H9 (cell line): ENCODE results near the gene TENM3. TPM values are rescaled to one million over a fixed set of nuclear protein-coding genes. Genes with fewer than 3 reads are reported as not detected.

Experiments
- DNase-seq: peaks from one replicate; pipeline ENCODE4 v3.0.0-alpha.2; 2017
- H2AFZ ChIP-seq: one replicate; pipeline ENCODE4 v1.6.1; 2013; ENCODE audit warnings: mild to moderate bottlenecking, low read length, control low read depth, moderate library complexity
- H2AK5ac ChIP-seq: 2 replicates; pipeline ENCODE4 v1.6.1; 2013; ENCODE audit warnings: low read length, control low read depth, mixed read lengths; ENCODE audit not compliant: insufficient read length
- H2BK120ac ChIP-seq: one replicate; pipeline ENCODE4 v1.6.1; 2013; ENCODE audit warnings: low read depth, mild to moderate bottlenecking, low read length, control low read depth, inconsistent platforms; ENCODE audit not compliant: poor library complexity, severe bottlenecking
- H2BK12ac ChIP-seq: 2 replicates; pipeline ENCODE4 v1.6.1; 2013; ENCODE audit warnings: low read length, control low read depth, mixed read lengths, low read depth; ENCODE audit not compliant: insufficient read length
- H2BK15ac ChIP-seq: 2 replicates; pipeline ENCODE4 v1.6.1; 2013; ENCODE audit warnings: low read depth, low read length, control low read depth
- H2BK20ac ChIP-seq: one replicate; pipeline ENCODE4 v1.6.1; 2013; ENCODE audit warnings: low read depth, mild to moderate bottlenecking, low read length, control low read depth, inconsistent platforms; ENCODE audit not compliant: poor library complexity, severe bottlenecking
- H2BK5ac ChIP-seq: 2 replicates; pipeline ENCODE4 v1.6.1; 2013; ENCODE audit warnings: low read length, control low read depth, mixed read lengths; ENCODE audit not compliant: insufficient read length
- H3K14ac ChIP-seq: 2 replicates; pipeline ENCODE4 v1.6.1; 2013; ENCODE audit warnings: low read length, control low read depth; ENCODE audit not compliant: insufficient read depth
- H3K18ac ChIP-seq: 2 replicates; pipeline ENCODE4 v1.6.1; 2013; ENCODE audit warnings: low read depth, mild to moderate bottlenecking, mixed read lengths, low read length, control low read depth; ENCODE audit not compliant: insufficient read length
- H3K23ac ChIP-seq: 2 replicates; pipeline ENCODE4 v1.6.1; 2013; ENCODE audit warnings: low read length, control low read depth, mixed read lengths, low read depth; ENCODE audit not compliant: insufficient read length
- H3K23me2 ChIP-seq: 2 replicates; pipeline ENCODE4 v1.6.1; 2013; ENCODE audit warnings: low read depth, mild to moderate bottlenecking, mixed read lengths, low read length, control low read depth; ENCODE audit not compliant: insufficient read length, poor library complexity, severe bottlenecking
- H3K27ac ChIP-seq: 2 replicates; pipeline ENCODE4 v1.5.1; 2013; ENCODE audit warnings: low read length, control low read depth, mixed read lengths, low read depth; ENCODE audit not compliant: insufficient read length
- H3K27me3 ChIP-seq: 2 replicates; pipeline ENCODE4 v1.6.1; 2013; ENCODE audit warnings: low read length, control low read depth, inconsistent platforms; ENCODE audit not compliant: insufficient read depth
- H3K4ac ChIP-seq: 2 replicates; pipeline ENCODE4 v1.6.1; 2013; ENCODE audit warnings: low read depth, mild to moderate bottlenecking, control low read depth, inconsistent platforms, low read length, moderate library complexity
- H3K4me1 ChIP-seq: 2 replicates; pipeline ENCODE4 v1.6.1; 2013; ENCODE audit warnings: low read length, control low read depth, inconsistent platforms; ENCODE audit not compliant: insufficient read depth
- H3K4me2 ChIP-seq: 2 replicates; pipeline ENCODE4 v1.6.1; 2013; ENCODE audit warnings: low read length, control low read depth, mixed read lengths; ENCODE audit not compliant: insufficient read length, insufficient read depth
- H3K56ac ChIP-seq: 2 replicates; pipeline ENCODE4 v1.6.1; 2013; ENCODE audit warnings: low read depth, mild to moderate bottlenecking, mixed read lengths, low read length, control low read depth; ENCODE audit not compliant: insufficient read length
- H3K79me1 ChIP-seq: 2 replicates; pipeline ENCODE4 v1.6.1; 2013; ENCODE audit warnings: low read depth, mild to moderate bottlenecking, moderate library complexity, low read length, control low read depth, inconsistent platforms; ENCODE audit not compliant: insufficient read depth, poor library complexity, severe bottlenecking
- H3K79me2 ChIP-seq: 2 replicates; pipeline ENCODE4 v1.6.1; 2013; ENCODE audit warnings: low read length, control low read depth, inconsistent platforms; ENCODE audit not compliant: insufficient read depth
- H3K9ac ChIP-seq: 2 replicates; pipeline ENCODE4 v1.6.1; 2013; ENCODE audit warnings: low read length, control low read depth, mixed read lengths; ENCODE audit not compliant: insufficient read length; ENCODE audit errors: extremely low read depth
- H3K9me3 ChIP-seq: one replicate; pipeline ENCODE4 v1.6.1; 2013; ENCODE audit warnings: low read depth, low read length, inconsistent platforms; ENCODE audit not compliant: control insufficient read depth
- H3T11ph ChIP-seq: one replicate; pipeline ENCODE4 v1.6.1; 2013; ENCODE audit warnings: mild to moderate bottlenecking, low read length, control low read depth, inconsistent platforms
- H4K20me1 ChIP-seq: one replicate; pipeline ENCODE4 v1.6.1; 2013; ENCODE audit not compliant: control insufficient read depth, insufficient read length, insufficient read depth
- H4K5ac ChIP-seq: 2 replicates; pipeline ENCODE4 v1.6.1; 2013; ENCODE audit warnings: low read depth, mild to moderate bottlenecking, mixed read lengths, low read length, control low read depth; ENCODE audit not compliant: insufficient read length
- H4K8ac ChIP-seq: replicated peaks from 2 replicates; pipeline ENCODE4 v1.6.1; 2013; ENCODE audit warnings: low read length, control low read depth, mixed read lengths, low read depth; ENCODE audit not compliant: insufficient read length
- H4K91ac ChIP-seq: 2 replicates; pipeline ENCODE4 v1.6.1; 2013; ENCODE audit warnings: low read depth, mild to moderate bottlenecking, moderate library complexity, mixed read lengths, low read length, control low read depth; ENCODE audit not compliant: insufficient read length
- H3K27ac Mint-ChIP-seq, 3 experiments: 2 replicates in 2 of 3; 3 replicates in 1 of 3; pipeline ENCODE4 v1.8.0; 2020 to 2021; ENCODE audit warnings: mixed read lengths in 3 of 3, mild to moderate bottlenecking in 1 of 3, moderate library complexity in 1 of 3
- H3K27me3 Mint-ChIP-seq: 2 replicates; pipeline ENCODE4 v1.8.0; 2021; ENCODE audit warnings: low read depth, mild to moderate bottlenecking, moderate library complexity, mixed read lengths
- H3K36me3 Mint-ChIP-seq, 3 experiments: 2 replicates in 2 of 3; 3 replicates in 1 of 3; pipeline ENCODE4 v1.8.0; 2020 to 2021; ENCODE audit warnings: low read depth in 3 of 3, mixed read lengths in 3 of 3; ENCODE audit not compliant: insufficient read depth in 1 of 3
- H3K4me1 Mint-ChIP-seq, 2 experiments: 2 replicates each; pipeline ENCODE4 v1.8.0; 2020; ENCODE audit warnings: mixed read lengths in 2 of 2
- H3K4me3 Mint-ChIP-seq, 2 experiments: 2 replicates in 1 of 2; 3 replicates in 1 of 2; pipeline ENCODE4 v1.8.0; 2020 to 2021; ENCODE audit warnings: mild to moderate bottlenecking in 2 of 2, mixed read lengths in 2 of 2, moderate library complexity in 1 of 2
- H3K9me3 Mint-ChIP-seq, 2 experiments: 2 replicates in 1 of 2; 3 replicates in 1 of 2; pipeline ENCODE4 v1.8.0; 2020; ENCODE audit warnings: mild to moderate bottlenecking in 2 of 2, mixed read lengths in 2 of 2, moderate library complexity in 1 of 2
- WGBS: extraction: QIAGEN DNeasy Blood & Tissue Kit; methylation state at CpG from one replicate; pipeline ENCODE4 v1.1.7; 2013; ENCODE audit warnings: missing lambda C conversion rate, low lambda C conversion rate, mixed read lengths; ENCODE audit not compliant: insufficient read length; ENCODE audit errors: extremely low coverage; 5-methylcytosine and 5-hydroxymethylcytosine counted together
- total RNA-seq: library from RNA; stranded (reverse); gene quantifications from 2 replicates; pipeline ENCODE4 v1.2.1, GENCODE V29; 2021
- TF ChIP-seq, protein P1 (sequence below): fragments of 200-600 bp; sonication (generic); conservative IDR thresholded peaks from 3 replicates; pipeline ENCODE4 v1.8.0; 2021; ENCODE audit warnings: antibody characterized with exemption, mild to moderate bottlenecking

TENM3 gene
- total RNA-seq, 1 experiment from 2014 or later: 49.6 TPM

DNA sequence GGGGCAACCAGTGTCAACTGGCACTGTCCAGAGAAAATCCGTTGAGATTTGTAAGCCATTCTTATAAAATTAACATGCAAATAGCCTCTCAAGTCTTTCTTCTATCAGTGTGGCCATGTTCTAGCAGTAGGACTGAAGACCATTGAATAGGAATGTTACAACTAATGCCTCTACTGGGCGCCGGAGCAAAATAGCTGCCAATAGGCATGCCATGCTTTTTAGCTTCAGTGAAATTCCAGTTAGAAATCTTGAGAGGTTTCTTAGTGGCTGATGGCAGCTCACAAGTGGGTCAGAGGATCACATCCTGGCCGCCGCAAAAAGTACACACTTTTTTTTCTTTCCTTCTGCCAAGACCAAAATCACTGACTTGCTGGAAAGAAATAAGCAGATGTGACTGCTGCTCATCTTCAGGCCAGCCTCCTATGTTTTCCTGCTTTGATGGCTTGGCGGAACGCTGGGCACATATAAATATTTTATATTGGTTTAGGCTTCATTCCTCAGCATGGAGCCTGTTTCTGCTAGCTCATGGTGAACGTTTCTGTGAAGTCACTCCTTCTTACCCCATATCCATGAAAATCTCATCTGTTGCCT lies 293.1 kb downstream of the TENM3 start:
- DNase-seq: no peak
- Histone ChIP-seq H2AFZ (no peak overlapping the region), H3K23me2 (no peaks in the 10 kb centered on the region), H3K56ac (no peak overlapping the region), H3K27me3 (no peaks in the 10 kb centered on the region), H2BK15ac (no peak overlapping the region), H3T11ph (no peak overlapping the region), H4K20me1 (no peaks in the 10 kb centered on the region), H3K9ac (peak overlapping the region; percentile 8), H2BK12ac (no peak overlapping the region), H3K4me1 (peaks cover 11% of the 10 kb centered on the region; the same call in 1 of the 2 replicates), H4K91ac (no peak overlapping the region), H3K23ac (no peak overlapping the region), H2BK5ac (no peak overlapping the region), H4K8ac (no peak overlapping the region), H3K4me2 (no peak overlapping the region), H3K27ac (peak overlapping the region; percentile 0), H3K9me3 (no peaks in the 10 kb centered on the region), H3K18ac (no peak overlapping the region), H2BK20ac (no peak overlapping the region), H3K4ac (no peak overlapping the region), H4K5ac (no peak overlapping the region), H3K14ac (no peak overlapping the region), H3K79me1 (no peaks in the 10 kb centered on the region), H2BK120ac (no peak overlapping the region), H3K79me2 (peaks cover 2% of the 10 kb centered on the region; the same call in 1 of the 2 replicates), H2AK5ac (no peak overlapping the region)
- no peak overlapping the region for H3K4me3 Mint-ChIP-seq
- H3K27ac Mint-ChIP-seq: 0 out of 7 replicates have a peak overlapping the region, but pooled peaks of 1 of the 3 experiments have one; percentile 18
- TF ChIP-seq, protein P1, sequence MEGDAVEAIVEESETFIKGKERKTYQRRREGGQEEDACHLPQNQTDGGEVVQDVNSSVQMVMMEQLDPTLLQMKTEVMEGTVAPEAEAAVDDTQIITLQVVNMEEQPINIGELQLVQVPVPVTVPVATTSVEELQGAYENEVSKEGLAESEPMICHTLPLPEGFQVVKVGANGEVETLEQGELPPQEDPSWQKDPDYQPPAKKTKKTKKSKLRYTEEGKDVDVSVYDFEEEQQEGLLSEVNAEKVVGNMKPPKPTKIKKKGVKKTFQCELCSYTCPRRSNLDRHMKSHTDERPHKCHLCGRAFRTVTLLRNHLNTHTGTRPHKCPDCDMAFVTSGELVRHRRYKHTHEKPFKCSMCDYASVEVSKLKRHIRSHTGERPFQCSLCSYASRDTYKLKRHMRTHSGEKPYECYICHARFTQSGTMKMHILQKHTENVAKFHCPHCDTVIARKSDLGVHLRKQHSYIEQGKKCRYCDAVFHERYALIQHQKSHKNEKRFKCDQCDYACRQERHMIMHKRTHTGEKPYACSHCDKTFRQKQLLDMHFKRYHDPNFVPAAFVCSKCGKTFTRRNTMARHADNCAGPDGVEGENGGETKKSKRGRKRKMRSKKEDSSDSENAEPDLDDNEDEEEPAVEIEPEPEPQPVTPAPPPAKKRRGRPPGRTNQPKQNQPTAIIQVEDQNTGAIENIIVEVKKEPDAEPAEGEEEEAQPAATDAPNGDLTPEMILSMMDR: 0 out of 3 replicates have a peak, but pooled peaks have one; percentile 10
- H3K36me3 Mint-ChIP-seq: no peaks in the 10 kb centered on the region
- WGBS: no CpG with 5 or more reads among the region's 8 CpGs
- H3K27me3 Mint-ChIP-seq: no peaks in the 10 kb centered on the region
- H3K4me1 Mint-ChIP-seq: peaks cover 12% of the 10 kb centered on the region in 2 experiments
- H3K9me3 Mint-ChIP-seq: no peaks in the 10 kb centered on the region
